Transverse colon (tissue), 4 donors: ENCODE measurements around the gene ITPRID2. TPM values are rescaled to one million over a fixed set of nuclear protein-coding genes. Genes with fewer than 3 reads are reported as not detected.

Experiments used
- DNase-seq: peaks from one replicate; pipeline ENCODE4 v3.0.0-alpha.2; 2019
- H3K27ac ChIP-seq, 4 donors: fragments of 200-600 bp; sonication (generic); 2 replicates each; pipeline ENCODE4 v1.5.1; 2016 to 2018; ENCODE audit warnings: inconsistent platforms in 4 of 4
- H3K27me3 ChIP-seq: fragments of 200-600 bp; sonication (generic); 2 replicates; pipeline ENCODE4 v1.5.1; 2017; ENCODE audit warnings: inconsistent platforms
- H3K36me3 ChIP-seq, 4 donors: fragments of 200-600 bp; sonication (generic); 2 replicates each; pipeline ENCODE4 v1.5.1; 2017 to 2019; ENCODE audit warnings: inconsistent platforms in 4 of 4
- H3K4me1 ChIP-seq, 4 donors: fragments of 200-600 bp; sonication (generic); 2 replicates each; pipeline ENCODE4 v1.5.1; 2017 to 2020; ENCODE audit warnings: inconsistent platforms in 4 of 4
- H3K4me3 ChIP-seq, 4 donors: fragments of 200-600 bp; sonication (generic); 1 replicate in 1 of 4; 2 replicates in 3 of 4; pipeline versions ENCODE4 v1.5.1 to v1.6.1; 2017 to 2019; ENCODE audit warnings: inconsistent platforms in 4 of 4
- H3K9me3 ChIP-seq, 2 donors: fragments of 200-600 bp; sonication (generic); 2 replicates each; pipeline ENCODE4 v1.5.1; 2017 to 2019; ENCODE audit warnings: inconsistent platforms in 2 of 2
- EP300 ChIP-seq: sonication (generic); formaldehyde crosslinking; IDR thresholded peaks from one replicate; pipeline ENCODE4 v1.6.1; 2017; ENCODE audit warnings: antibody characterized with exemption, low read depth
- POLR2A ChIP-seq: fragments of 450-650 bp; IDR thresholded peaks from one replicate; pipeline ENCODE4 v1.6.1; 2016; ENCODE audit warnings: antibody characterized with exemption, mild to moderate bottlenecking, moderate library complexity
- POLR2AphosphoS5 ChIP-seq, 3 donors: sonication (generic); formaldehyde crosslinking; IDR thresholded peaks; one replicate each; pipeline ENCODE4 v1.6.1; 2016; ENCODE audit warnings: antibody characterized with exemption in 3 of 3
- WGBS, 2 donors: methylation state at CpG; one replicate each; pipeline ENCODE4 v1.1.5; 2018; ENCODE audit warnings: low coverage in 1 of 2; 5-methylcytosine and 5-hydroxymethylcytosine counted together
- in situ Hi-C, 4 donors: fragments of 200-750 bp; cut with MboI; loops; one replicate each; pipeline versions ENCODE4 v1.15.0 to v1.15.1; 2017; ENCODE audit warnings: low sequenced_read_pairs in 3 of 4, low pct_ligation_motif_present in 1 of 4, low pct_unique_long_range_greater_than_20kb in 1 of 4
- intact Hi-C: fragments of 100-400 bp; cut with DNase I; formaldehyde crosslinking; loops from one replicate; pipeline ENCODE4 v1.15.1; 2023; ENCODE audit warnings: low total_unique reads
- total RNA-seq, 4 donors: library from RNA; depleted of rRNA; stranded (reverse); fragments of >200 nt; gene quantifications; one replicate each; pipeline ENCODE4 v1.1.0, GENCODE V29; 2016
- TF ChIP-seq, protein P1 (sequence below), 5 experiments: fragments of 200-600 bp in 3 of 5; fragments of 450-650 bp in 2 of 5; sonication (generic) in 3 of 5; IDR thresholded peaks; 1 replicate in 2 of 5; 2 replicates in 3 of 5; pipeline ENCODE4 v1.5.1; 2016 to 2017; ENCODE audit warnings: antibody characterized with exemption in 5 of 5, inconsistent platforms in 3 of 5, mild to moderate bottlenecking in 2 of 5, moderate library complexity in 1 of 5

ITPRID2 gene
- total RNA-seq, 4 donors from 2014 or later, result 117 to 255 (median 212) TPM

DNA sequence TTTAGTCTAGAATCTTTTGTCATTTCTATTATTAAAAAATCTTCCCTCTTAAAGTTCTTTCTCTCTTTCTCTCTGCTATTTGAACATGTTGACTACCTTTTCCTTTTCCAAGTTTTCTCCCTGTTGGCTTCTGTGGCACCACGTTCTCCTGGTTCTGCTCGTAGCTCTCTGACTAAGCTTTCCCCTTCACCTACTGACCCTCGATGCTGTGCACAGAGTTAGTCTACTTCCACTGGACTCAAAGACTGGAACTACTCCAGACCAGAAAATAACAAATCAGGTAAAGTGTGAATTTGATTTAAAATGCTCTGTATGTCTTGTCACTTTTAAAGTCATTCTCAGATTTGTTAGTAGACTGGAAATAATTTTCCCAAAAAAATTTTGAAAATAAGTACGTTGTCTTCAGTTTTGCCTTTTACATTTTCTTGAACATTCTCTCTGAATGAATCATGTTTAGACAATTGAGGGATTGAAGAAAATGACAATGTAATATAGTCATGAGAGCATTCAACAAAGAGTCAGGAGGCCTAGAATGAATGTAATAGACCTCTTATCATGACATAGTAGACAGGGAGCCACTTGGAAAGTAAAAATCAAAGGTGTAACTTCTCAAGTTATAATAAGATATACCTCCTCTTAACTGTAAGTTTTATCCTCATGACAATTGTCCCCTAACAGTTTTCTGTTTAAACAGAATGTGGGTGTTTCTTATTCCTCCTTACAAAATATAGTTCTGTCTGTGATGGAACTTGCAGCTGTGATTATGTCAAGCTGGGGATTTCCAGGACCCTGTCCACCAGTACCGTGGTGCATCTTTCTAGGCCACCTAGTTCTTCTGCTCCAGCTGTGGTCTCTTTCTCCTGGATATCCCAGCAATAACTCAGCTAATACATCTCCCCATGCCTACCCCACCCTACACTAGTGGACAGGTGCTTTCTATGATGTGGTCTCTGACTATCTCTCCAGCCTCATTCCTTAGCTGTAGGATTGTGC is 25.5 kb downstream of the ITPRID2 start:
- no peak for DNase-seq
- Histone ChIP-seq H3K4me3 (no peak overlapping the region), H3K4me1 (peaks cover 0 to 9% (median 0%) of the 10 kb centered on the region in 4 donors), H3K27ac (no peak overlapping the region), H3K27me3 (no peaks in the 10 kb centered on the region), H3K9me3 (no peaks in the 10 kb centered on the region), H3K36me3 (peaks cover 0 to 71% (median 36%) of the 10 kb centered on the region in 4 donors)
- WGBS, 2 donors, result 76 to 78% methylated on average over 3 to 5 of the region's 5 CpGs
- in situ Hi-C loops (loop anchor here in 2 of 4 donors (25.0 kb wide), 1 partner anchor 180 kb away; no protein-coding TSS in a partner anchor), intact Hi-C loops (no loop called here)
- TF ChIP-seq POLR2AphosphoS5 (IDR thresholded peaks at IDR 0.05) (no peak), EP300 (no peak), POLR2A (no peak)
- TF ChIP-seq, protein P1, sequence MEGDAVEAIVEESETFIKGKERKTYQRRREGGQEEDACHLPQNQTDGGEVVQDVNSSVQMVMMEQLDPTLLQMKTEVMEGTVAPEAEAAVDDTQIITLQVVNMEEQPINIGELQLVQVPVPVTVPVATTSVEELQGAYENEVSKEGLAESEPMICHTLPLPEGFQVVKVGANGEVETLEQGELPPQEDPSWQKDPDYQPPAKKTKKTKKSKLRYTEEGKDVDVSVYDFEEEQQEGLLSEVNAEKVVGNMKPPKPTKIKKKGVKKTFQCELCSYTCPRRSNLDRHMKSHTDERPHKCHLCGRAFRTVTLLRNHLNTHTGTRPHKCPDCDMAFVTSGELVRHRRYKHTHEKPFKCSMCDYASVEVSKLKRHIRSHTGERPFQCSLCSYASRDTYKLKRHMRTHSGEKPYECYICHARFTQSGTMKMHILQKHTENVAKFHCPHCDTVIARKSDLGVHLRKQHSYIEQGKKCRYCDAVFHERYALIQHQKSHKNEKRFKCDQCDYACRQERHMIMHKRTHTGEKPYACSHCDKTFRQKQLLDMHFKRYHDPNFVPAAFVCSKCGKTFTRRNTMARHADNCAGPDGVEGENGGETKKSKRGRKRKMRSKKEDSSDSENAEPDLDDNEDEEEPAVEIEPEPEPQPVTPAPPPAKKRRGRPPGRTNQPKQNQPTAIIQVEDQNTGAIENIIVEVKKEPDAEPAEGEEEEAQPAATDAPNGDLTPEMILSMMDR (IDR thresholded peaks at IDR 0.05), result no peak

DNA sequence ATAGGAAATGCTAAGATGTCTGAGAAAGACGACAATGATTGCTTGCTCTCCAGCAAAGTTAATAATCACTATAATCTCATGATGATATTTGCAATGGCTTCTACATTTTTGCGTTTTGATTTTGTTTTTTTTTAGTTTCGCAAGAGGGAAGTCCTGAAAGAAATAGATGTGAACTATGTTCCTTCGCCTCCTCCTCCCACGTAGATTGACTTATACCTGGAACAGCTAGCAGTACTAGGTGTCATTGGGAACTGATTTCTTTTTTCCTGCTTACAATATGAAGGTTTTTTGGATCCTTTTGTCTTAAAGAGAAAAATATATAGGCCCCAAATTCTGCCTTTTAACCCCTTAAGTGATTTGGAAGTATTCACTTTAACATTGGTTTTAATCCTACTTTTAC is 26.7 kb downstream of the ITPRID2 start:
- in situ Hi-C loops, result loop anchor here in 2 of 4 donors (25.0 kb wide), 1 partner anchor 181 kb away; no protein-coding TSS in a partner anchor
- WGBS, 2 donors, result 81 to 83% methylated on average over 5 of the region's 5 CpGs

DNA sequence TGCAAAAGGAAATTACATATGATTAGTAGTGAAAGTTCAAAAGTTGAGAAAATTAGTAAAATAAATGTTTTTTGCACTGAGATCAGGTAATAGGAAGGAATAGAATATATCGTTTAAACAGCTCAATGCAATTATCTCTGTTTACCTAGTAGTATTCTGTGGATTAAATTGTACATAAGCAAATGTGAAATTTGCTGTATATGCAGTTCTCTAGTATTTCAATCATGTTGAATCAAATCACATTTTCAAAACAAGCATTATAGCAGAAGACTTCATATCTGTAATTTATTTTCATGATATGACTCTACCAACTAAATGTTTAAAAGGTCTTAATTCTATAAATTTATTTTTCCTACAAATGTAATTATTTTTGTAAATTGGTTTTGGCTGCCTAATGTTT is 31.6 kb downstream of the ITPRID2 start:
- Histone ChIP-seq H3K27me3 (no peaks in the 10 kb centered on the region), H3K27ac (no peak overlapping the region), H3K4me3 (no peak overlapping the region), H3K4me1 (peaks cover 0 to 5% (median 2%) of the 10 kb centered on the region in 4 donors), H3K36me3 (peaks cover 0 to 73% (median 34%) of the 10 kb centered on the region in 4 donors), H3K9me3 (no peaks in the 10 kb centered on the region)
- TF ChIP-seq POLR2A (no peak), EP300 (no peak), POLR2AphosphoS5 (IDR thresholded peaks at IDR 0.05) (no peak)
- TF ChIP-seq, protein P1 (IDR thresholded peaks at IDR 0.05), result no peak
- WGBS, 2 donors, result 67 to 84% methylated on average over 1 of the region's 1 CpG
- no peak for DNase-seq
- intact Hi-C loops (no loop called here), in situ Hi-C loops (loop anchor here in 2 of 4 donors (25.0 kb wide), 1 partner anchor 186 kb away; no protein-coding TSS in a partner anchor)

More for the DNA sequence above, 26.7 kb downstream of the ITPRID2 start:
- H3K4me3 ChIP-seq, result no peak overlapping the region
- H3K9me3 ChIP-seq, result no peaks in the 10 kb centered on the region
- peaks cover 0 to 82% (median 41%) of the 10 kb centered on the region in 4 donors for H3K36me3 ChIP-seq
- H3K27me3 ChIP-seq, result no peaks in the 10 kb centered on the region
- H3K27ac ChIP-seq, result no peak overlapping the region
- peaks cover 0 to 4% (median 0%) of the 10 kb centered on the region in 4 donors for H3K4me1 ChIP-seq
- intact Hi-C loops, result no loop called here
- no peak for DNase-seq
- TF ChIP-seq EP300, result no peak
- TF ChIP-seq, protein P1 (IDR thresholded peaks at IDR 0.05), result no peak
- TF ChIP-seq POLR2A, result no peak
- TF ChIP-seq POLR2AphosphoS5 (IDR thresholded peaks at IDR 0.05), result no peak

DNA sequence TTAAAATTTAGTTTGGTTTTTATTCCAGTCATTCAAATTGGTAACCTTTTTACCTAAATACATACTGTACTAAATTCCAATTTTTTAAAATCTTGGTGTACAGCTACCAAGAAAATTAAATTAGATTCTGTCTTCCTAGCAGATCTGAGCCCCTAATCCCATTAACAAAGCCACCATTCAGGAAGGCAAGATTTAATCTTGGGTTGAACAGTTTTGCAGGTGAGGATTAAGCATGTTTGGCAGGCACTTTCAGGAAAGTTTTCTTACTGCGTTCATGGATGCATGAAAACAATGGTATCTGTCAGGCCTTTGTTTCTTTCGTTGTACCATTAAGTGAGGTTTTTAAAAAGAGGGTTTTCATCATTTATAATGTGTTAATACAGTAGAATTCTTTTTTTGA is 32.8 kb downstream of the ITPRID2 start:
- Histone ChIP-seq H3K36me3 (peaks cover 0 to 68% (median 31%) of the 10 kb centered on the region in 4 donors), H3K4me1 (peaks cover 0 to 5% (median 2%) of the 10 kb centered on the region in 4 donors), H3K27me3 (no peaks in the 10 kb centered on the region), H3K4me3 (no peak overlapping the region), H3K9me3 (no peaks in the 10 kb centered on the region), H3K27ac (no peak overlapping the region)
- no peak for DNase-seq
- intact Hi-C loops, result no loop called here
- TF ChIP-seq, protein P1 (IDR thresholded peaks at IDR 0.05), result no peak
- TF ChIP-seq POLR2AphosphoS5 (IDR thresholded peaks at IDR 0.05) (no peak), EP300 (no peak), POLR2A (no peak)
- 95% methylated on average over 2 of the region's 2 CpGs for WGBS, 2 donors
- in situ Hi-C loops, result loop anchor here in 2 of 4 donors (25.0 kb wide), 1 partner anchor 187 kb away; no protein-coding TSS in a partner anchor
